ENCODE results near the gene SCN5A.

GRCh38 chr3:38617137-38617536 is 32.4 kb downstream of the SCN5A start:
- TF ChIP-seq CEBPB (IDR thresholded peaks at IDR 0.05): no peak
- TF ChIP-seq RAD21 (IDR thresholded peaks at IDR 0.05; ENCODE audit: low read depth): no peak

All from Ishikawa (cell line).